ENCODE data around the gene SENP8.

The SENP8 gene

DNA sequence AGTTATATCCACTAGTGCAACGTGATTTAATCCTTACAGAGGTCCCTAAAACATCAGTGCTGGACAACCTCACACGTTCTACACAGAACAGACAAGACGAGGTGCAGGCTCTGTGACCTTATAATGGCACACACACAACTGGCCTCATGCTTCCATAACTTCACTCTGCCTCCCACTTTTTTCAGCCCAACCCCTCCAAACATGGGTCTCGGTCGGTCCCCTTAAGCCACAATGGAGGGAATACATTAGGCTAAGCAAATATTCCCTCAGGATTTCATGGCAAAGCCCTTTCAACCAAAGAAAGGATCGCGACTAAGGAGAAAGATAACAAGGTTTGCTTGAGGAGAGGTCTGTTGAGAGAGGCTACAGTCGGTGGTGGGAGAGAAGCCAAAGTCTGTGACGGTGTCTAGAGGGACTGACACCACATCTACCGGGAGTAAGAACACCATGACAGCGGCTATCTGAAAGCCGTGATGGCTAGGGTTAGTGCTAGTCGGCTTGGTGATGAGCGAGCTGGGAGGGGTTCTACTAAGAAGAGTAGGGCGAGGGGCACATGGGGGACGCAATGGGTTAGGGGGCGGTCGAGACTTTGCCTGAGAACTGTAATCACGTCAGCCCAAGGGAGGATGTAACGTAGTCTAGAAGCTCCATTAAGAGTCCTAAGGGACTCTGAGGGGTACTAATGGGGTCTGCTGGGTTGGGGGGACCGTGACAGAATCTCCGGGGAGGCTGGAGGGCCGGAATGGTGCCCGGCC is 1.3 kb upstream of the SENP8 start:
- Histone ChIP-seq H3K9me3 (ENCODE audit: control insufficient read depth, low read length) (no peaks in the 10 kb centered on the region), H3K4me1 (ENCODE audit: control insufficient read depth, insufficient read depth, low read length) (peaks cover 28% of the 10 kb centered on the region), H3K36me3 (ENCODE audit: control insufficient read depth, insufficient read depth, low read length, severe bottlenecking) (no peaks in the 10 kb centered on the region), H3K27me3 (replicated peaks; ENCODE audit: control insufficient read depth, insufficient read depth, low read length) (no peaks in the 10 kb centered on the region), H3K4me3 (ENCODE audit: low read length) (peak overlapping the region; percentile 88), H3K9ac (ENCODE audit: low read length) (peak overlapping the region; percentile 99)
- peak; percentile 70 for DNase-seq (ENCODE audit: low read depth)

DNA sequence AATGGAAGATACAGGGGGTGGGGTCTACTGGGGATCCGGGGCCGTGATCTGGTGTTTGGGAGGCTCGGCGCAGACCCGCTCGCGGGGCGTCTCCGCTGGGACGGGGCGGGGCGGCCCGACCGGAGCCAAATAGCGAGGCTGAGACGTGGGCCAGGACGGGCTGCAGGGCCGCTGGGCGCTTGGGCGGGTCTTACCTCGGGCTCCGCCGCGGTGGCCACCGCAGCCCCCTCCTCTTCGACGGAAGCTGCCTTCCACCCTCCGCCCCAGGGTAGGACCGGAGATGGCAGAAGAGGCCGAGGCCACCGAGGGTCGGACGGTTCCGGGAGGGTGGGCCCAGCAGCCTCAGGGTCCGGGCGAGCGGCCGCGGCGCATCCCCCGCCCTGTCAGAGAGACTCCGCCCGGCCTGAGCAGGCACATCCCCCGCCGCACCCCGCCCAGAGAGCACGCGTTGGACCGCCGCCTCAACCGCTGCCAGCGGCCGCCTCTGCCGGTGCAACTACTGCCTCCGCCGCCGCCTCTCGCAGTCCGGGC is 652 bp upstream of the SENP8 start:
- Histone ChIP-seq H3K4me3 (ENCODE audit: low read length) (peak overlapping the region; percentile 88), H3K4me1 (ENCODE audit: control insufficient read depth, insufficient read depth, low read length) (peaks cover 21% of the 10 kb centered on the region), H3K9me3 (ENCODE audit: control insufficient read depth, low read length) (no peaks in the 10 kb centered on the region), H3K36me3 (ENCODE audit: control insufficient read depth, insufficient read depth, low read length, severe bottlenecking) (no peaks in the 10 kb centered on the region), H3K9ac (ENCODE audit: low read length) (peak overlapping the region; percentile 99), H3K27me3 (replicated peaks; ENCODE audit: control insufficient read depth, insufficient read depth, low read length) (no peaks in the 10 kb centered on the region)
- DNase-seq (ENCODE audit: low read depth), result peak; percentile 94

DNA sequence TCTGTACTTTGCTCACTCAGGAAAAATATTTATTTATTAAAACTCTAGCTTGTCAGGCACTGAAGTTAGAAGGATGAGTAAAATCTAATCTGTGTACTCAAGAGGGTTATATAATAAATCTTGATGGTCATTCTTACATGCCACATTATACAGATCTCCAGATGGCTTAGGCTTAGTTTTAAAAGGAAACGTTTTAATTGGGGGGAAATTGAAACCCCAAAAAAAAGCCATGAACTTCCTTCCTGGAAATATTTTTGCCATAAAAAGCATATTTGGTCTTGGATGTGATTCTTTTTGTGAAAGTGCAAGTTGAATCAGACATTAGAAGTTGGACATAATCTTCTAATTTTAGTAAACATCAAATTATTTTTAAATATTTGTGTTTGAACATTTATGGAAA is 6.0 kb downstream of the SENP8 start:
- no peaks in the 10 kb centered on the region for H3K4me1 ChIP-seq (ENCODE audit: control insufficient read depth, insufficient read depth, low read length)
- no peaks in the 10 kb centered on the region for H3K9me3 ChIP-seq (ENCODE audit: control insufficient read depth, low read length)
- no peaks in the 10 kb centered on the region for H3K27me3 ChIP-seq (replicated peaks; ENCODE audit: control insufficient read depth, insufficient read depth, low read length)
- DNase-seq (ENCODE audit: low read depth), result no peak
- H3K9ac ChIP-seq (ENCODE audit: low read length), result no peak overlapping the region
- no peak overlapping the region for H3K4me3 ChIP-seq (ENCODE audit: low read length)
- no peaks in the 10 kb centered on the region for H3K36me3 ChIP-seq (ENCODE audit: control insufficient read depth, insufficient read depth, low read length, severe bottlenecking)

DNA sequence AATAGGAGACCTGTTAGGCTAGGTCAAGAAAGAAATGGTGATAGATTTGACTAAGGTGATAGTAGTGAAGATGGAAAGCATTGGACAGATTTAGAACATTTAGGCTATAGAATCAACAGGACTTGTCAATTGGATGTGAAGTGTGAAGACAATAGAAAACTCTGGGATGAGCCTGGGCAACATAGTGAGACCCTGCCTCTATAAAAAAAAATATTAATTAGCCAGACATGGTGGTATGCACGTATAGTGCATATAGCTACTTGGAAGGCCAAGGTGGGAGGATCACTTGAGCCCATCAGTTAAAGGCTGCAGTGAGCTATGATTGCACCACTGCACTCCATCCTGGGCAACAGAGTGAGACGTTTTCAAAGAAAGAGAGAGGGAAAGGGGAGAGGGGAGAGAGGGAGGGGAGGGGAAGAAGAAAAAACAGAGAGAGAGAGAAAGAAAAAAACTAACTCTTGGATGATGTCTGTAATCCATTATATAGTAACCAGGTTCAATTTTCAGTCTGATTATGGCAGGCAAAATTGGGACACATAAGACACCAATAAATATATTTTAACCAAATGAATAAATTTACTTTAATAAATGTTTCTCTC is 9.6 kb downstream of the SENP8 start:
- H3K4me1 ChIP-seq (ENCODE audit: control insufficient read depth, insufficient read depth, low read length), result no peaks in the 10 kb centered on the region
- H3K36me3 ChIP-seq (ENCODE audit: control insufficient read depth, insufficient read depth, low read length, severe bottlenecking), result no peaks in the 10 kb centered on the region
- no peak overlapping the region for H3K9ac ChIP-seq (ENCODE audit: low read length)
- H3K4me3 ChIP-seq (ENCODE audit: low read length), result no peak overlapping the region
- DNase-seq (ENCODE audit: low read depth), result no peak
- H3K27me3 ChIP-seq (replicated peaks; ENCODE audit: control insufficient read depth, insufficient read depth, low read length), result no peaks in the 10 kb centered on the region
- no peaks in the 10 kb centered on the region for H3K9me3 ChIP-seq (ENCODE audit: control insufficient read depth, low read length)

DNA sequence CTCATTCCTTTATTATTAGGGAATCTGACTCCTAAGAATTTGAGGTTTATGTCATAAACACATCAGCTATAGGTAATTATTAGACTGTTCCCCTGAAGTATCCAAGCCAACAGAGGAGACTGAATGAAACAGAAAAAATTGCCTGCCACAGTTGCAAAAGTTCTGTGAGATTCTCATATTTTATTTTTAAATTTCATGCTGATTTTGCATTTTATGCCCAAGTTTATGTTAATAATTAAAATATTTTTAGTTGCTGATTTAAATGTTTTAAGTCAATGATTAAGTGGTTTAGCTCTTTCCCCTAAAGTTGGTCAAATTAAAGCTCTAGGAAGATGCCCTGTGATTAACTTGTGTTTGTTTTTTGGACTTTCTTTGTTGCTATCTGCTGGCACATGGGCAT is 10.2 kb downstream of the SENP8 start:
- H3K4me1 ChIP-seq (ENCODE audit: control insufficient read depth, insufficient read depth, low read length), result no peaks in the 10 kb centered on the region
- H3K9me3 ChIP-seq (ENCODE audit: control insufficient read depth, low read length), result no peaks in the 10 kb centered on the region
- no peak for DNase-seq (ENCODE audit: low read depth)
- H3K4me3 ChIP-seq (ENCODE audit: low read length), result no peak overlapping the region
- H3K27me3 ChIP-seq (replicated peaks; ENCODE audit: control insufficient read depth, insufficient read depth, low read length), result no peaks in the 10 kb centered on the region
- no peak overlapping the region for H3K9ac ChIP-seq (ENCODE audit: low read length)
- H3K36me3 ChIP-seq (ENCODE audit: control insufficient read depth, insufficient read depth, low read length, severe bottlenecking), result no peaks in the 10 kb centered on the region

DNA sequence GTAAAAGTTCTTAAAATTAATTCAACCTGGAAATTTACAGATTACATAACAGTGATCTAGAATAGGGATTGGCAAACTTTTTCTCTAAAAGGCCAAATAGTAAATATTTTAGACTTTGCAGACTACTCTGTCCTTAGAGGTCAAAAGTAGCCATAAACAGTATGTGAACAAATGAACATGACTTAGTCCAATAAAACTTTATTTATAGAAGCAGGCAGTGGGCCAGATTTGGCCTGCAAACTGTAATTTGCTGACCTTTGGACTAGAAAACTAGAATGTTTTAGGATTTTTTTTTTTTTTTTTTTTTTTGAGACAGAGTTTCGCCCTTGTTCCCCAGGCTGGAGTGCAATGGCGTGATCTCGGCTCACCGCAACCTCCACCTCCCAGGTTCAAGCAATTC is 12.1 kb downstream of the SENP8 start:
- no peaks in the 10 kb centered on the region for H3K27me3 ChIP-seq (replicated peaks; ENCODE audit: control insufficient read depth, insufficient read depth, low read length)
- no peak overlapping the region for H3K4me3 ChIP-seq (ENCODE audit: low read length)

DNA sequence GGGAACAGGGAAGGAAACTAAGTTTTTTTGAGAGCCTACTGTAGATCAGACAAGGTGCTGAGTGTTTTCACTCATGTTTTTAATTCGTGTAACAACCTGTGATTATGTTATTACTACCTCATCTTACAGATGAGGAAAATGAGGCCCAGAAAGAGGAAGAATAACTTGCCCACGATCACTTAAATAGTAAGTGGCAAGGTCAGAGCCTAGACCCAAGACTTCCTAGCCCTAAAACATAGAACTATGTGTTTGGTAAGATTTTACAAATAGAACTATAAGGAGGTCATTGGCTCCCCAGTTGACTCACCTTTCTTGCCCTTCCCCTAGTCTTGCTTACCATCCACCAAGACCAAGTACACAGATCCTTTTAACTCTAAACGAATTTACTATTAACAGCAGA is 13.7 kb downstream of the SENP8 start:
- Histone ChIP-seq H3K4me3 (ENCODE audit: low read length) (no peak overlapping the region), H3K9me3 (ENCODE audit: control insufficient read depth, low read length) (no peaks in the 10 kb centered on the region), H3K9ac (ENCODE audit: low read length) (no peak overlapping the region), H3K27me3 (replicated peaks; ENCODE audit: control insufficient read depth, insufficient read depth, low read length) (no peaks in the 10 kb centered on the region), H3K36me3 (ENCODE audit: control insufficient read depth, insufficient read depth, low read length, severe bottlenecking) (no peaks in the 10 kb centered on the region), H3K4me1 (ENCODE audit: control insufficient read depth, insufficient read depth, low read length) (no peaks in the 10 kb centered on the region)
- DNase-seq (ENCODE audit: low read depth), result no peak

More for the DNA sequence above, 12.1 kb downstream of the SENP8 start:
- Histone ChIP-seq H3K9ac (ENCODE audit: low read length) (no peak overlapping the region), H3K36me3 (ENCODE audit: control insufficient read depth, insufficient read depth, low read length, severe bottlenecking) (no peaks in the 10 kb centered on the region), H3K4me1 (ENCODE audit: control insufficient read depth, insufficient read depth, low read length) (no peaks in the 10 kb centered on the region), H3K9me3 (ENCODE audit: control insufficient read depth, low read length) (no peaks in the 10 kb centered on the region)
- DNase-seq (ENCODE audit: low read depth), result no peak

DNA sequence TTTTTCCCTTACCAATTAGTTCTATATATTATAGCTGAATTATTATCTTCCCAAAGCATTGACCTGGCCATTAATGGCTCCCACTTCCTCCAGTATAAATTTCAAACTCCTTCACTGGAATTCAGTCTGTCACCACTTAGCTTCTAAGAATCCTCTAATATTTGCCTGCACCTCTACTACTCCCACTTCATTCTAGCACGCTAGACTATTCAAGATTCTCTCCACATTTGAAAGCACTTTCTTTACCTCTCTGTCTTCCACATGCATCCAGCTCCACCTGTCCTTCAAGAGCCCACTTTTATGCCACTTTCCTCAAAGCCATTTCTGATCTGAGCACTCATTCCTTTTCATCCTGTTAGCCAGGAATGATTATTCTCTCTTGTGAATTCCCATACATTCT is 15.0 kb downstream of the SENP8 start:
- H3K9ac ChIP-seq (ENCODE audit: low read length), result no peak overlapping the region
- DNase-seq (ENCODE audit: low read depth), result no peak
- no peak overlapping the region for H3K4me3 ChIP-seq (ENCODE audit: low read length)
- H3K36me3 ChIP-seq (ENCODE audit: control insufficient read depth, insufficient read depth, low read length, severe bottlenecking), result no peaks in the 10 kb centered on the region
- no peaks in the 10 kb centered on the region for H3K4me1 ChIP-seq (ENCODE audit: control insufficient read depth, insufficient read depth, low read length)
- H3K27me3 ChIP-seq (replicated peaks; ENCODE audit: control insufficient read depth, insufficient read depth, low read length), result no peaks in the 10 kb centered on the region
- no peaks in the 10 kb centered on the region for H3K9me3 ChIP-seq (ENCODE audit: control insufficient read depth, low read length)

DNA sequence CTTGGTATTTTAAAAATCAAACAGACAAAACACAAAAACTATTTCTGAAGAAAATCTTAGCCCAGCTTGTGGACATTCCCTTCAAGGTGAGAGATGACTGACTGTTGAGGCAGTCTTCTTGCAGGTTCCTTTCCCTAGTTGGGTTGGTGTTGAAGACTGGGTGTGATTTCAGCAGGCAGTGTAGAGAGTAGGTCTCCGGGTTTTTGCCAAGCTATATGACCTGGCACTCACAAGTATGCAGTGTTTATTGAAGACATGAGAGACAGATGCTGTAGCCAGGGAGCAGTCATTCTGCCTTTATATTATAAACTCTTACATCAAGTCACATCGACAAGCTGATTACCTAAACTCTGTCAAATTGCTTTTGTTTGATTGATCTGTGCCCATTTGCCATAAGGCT is 17.5 kb downstream of the SENP8 start:
- H3K36me3 ChIP-seq (ENCODE audit: control insufficient read depth, insufficient read depth, low read length, severe bottlenecking), result peaks cover 11% of the 10 kb centered on the region
- H3K9me3 ChIP-seq (ENCODE audit: control insufficient read depth, low read length), result no peaks in the 10 kb centered on the region
- DNase-seq (ENCODE audit: low read depth), result peak; percentile 35
- H3K27me3 ChIP-seq (replicated peaks; ENCODE audit: control insufficient read depth, insufficient read depth, low read length), result no peaks in the 10 kb centered on the region
- H3K9ac ChIP-seq (ENCODE audit: low read length), result no peak overlapping the region
- no peaks in the 10 kb centered on the region for H3K4me1 ChIP-seq (ENCODE audit: control insufficient read depth, insufficient read depth, low read length)
- H3K4me3 ChIP-seq (ENCODE audit: low read length), result no peak overlapping the region

DNA sequence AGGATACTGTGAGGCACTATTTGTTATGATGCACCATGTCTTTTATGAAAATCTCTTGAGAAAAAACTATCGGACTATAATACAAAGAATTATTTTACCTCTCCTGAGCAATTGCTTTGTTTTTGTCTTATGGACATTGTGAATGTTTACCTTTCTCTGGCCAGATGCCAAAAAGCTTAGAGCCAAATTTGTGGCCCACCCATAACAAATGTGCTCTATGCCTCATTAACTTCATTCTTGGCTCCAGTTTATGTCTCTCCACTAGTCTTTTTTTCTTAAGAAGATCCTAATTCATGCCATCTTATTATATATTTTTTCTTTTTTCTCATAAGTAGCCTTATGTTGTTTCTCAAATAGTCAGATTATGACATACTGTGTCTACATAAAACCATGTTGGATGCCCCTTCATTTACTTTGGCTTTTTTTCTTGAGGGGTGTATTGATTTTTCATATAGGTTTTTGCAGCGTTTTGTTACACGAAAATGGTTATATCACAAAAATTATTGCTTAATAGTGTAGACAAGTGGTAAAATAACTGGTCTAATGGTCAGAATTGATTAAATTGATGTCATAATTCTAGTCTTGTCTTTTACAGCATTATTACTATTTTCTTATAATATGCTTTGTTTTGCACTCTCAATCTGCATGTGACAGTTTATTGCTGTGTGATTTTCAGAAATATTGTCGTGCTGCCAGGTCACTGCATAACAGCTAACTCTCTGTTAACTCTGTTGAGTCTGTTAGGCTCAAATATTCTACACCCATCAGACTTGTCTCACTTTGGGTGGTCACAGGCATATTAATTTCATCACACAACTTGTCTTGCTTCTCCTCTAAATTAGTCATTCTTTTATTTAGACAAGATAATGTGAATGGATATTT is 18.2 kb downstream of the SENP8 start:
- Histone ChIP-seq H3K4me1 (ENCODE audit: control insufficient read depth, insufficient read depth, low read length) (no peaks in the 10 kb centered on the region), H3K36me3 (ENCODE audit: control insufficient read depth, insufficient read depth, low read length, severe bottlenecking) (peaks cover 11% of the 10 kb centered on the region), H3K4me3 (ENCODE audit: low read length) (no peak overlapping the region), H3K9me3 (ENCODE audit: control insufficient read depth, low read length) (no peaks in the 10 kb centered on the region), H3K9ac (ENCODE audit: low read length) (no peak overlapping the region), H3K27me3 (replicated peaks; ENCODE audit: control insufficient read depth, insufficient read depth, low read length) (no peaks in the 10 kb centered on the region)
- DNase-seq (ENCODE audit: low read depth), result no peak

DNA sequence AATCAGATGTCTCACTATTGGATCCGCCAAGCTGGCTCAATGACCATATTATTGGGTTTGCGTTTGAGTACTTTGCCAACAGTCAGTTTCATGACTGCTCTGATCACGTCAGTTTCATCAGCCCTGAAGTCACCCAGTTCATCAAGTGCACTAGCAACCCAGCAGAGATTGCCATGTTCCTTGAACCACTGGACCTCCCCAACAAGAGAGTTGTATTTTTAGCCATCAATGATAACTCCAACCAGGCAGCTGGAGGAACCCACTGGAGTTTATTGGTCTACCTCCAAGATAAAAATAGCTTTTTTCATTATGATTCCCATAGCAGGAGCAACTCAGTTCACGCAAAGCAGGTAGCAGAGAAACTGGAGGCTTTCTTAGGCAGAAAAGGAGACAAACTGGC is 21.5 kb downstream of the SENP8 start:
- Histone ChIP-seq H3K9ac (ENCODE audit: low read length) (no peak overlapping the region), H3K4me1 (ENCODE audit: control insufficient read depth, insufficient read depth, low read length) (no peaks in the 10 kb centered on the region), H3K4me3 (ENCODE audit: low read length) (no peak overlapping the region), H3K9me3 (ENCODE audit: control insufficient read depth, low read length) (no peaks in the 10 kb centered on the region), H3K27me3 (replicated peaks; ENCODE audit: control insufficient read depth, insufficient read depth, low read length) (no peaks in the 10 kb centered on the region), H3K36me3 (ENCODE audit: control insufficient read depth, insufficient read depth, low read length, severe bottlenecking) (peaks cover 11% of the 10 kb centered on the region)
- DNase-seq (ENCODE audit: low read depth), result no peak
